Keratinocyte (primary cell): ENCODE measurements around the gene SLC19A1. TPM values are rescaled to one million over a fixed set of nuclear protein-coding genes. Genes with fewer than 3 reads are reported as not detected.

Source experiments
- DNase-seq: peaks from one replicate; pipeline ENCODE4 v3.0.0-alpha.2; 2011; ENCODE audit warnings: low read depth, missing footprints, low spot score
- FAIRE-seq: peaks from 2 replicates; lab custom pipeline; 2011; peaks lifted over from hg19 to GRCh38; lab: Jason Lieb, UNC
- H2AFZ ChIP-seq: 2 replicates; pipeline ENCODE4 v1.6.0; 2012; ENCODE audit warnings: low read length, control low read depth, inconsistent platforms; ENCODE audit not compliant: control insufficient read depth
- H3K27ac ChIP-seq: 2 replicates; pipeline ENCODE4 v1.5.1; 2011; ENCODE audit warnings: low read length; ENCODE audit not compliant: control insufficient read depth, insufficient read depth
- H3K27me3 ChIP-seq: 3 replicates; pipeline ENCODE4 v1.6.0; 2011; ENCODE audit warnings: low read length; ENCODE audit not compliant: control insufficient read depth, insufficient read depth; ENCODE audit errors: extremely low read depth
- H3K36me3 ChIP-seq, 2 experiments: 2 replicates in 1 of 2; 3 replicates in 1 of 2; pipeline ENCODE4 v1.5.1; 2011; ENCODE audit warnings: low read length in 2 of 2, mild to moderate bottlenecking in 1 of 2; ENCODE audit not compliant: control insufficient read depth in 2 of 2, insufficient read depth in 2 of 2; ENCODE audit errors: extremely low read depth in 1 of 2
- H3K4me1 ChIP-seq: 3 replicates; pipeline ENCODE4 v1.5.1; 2011; ENCODE audit warnings: low read length; ENCODE audit not compliant: control insufficient read depth, insufficient read depth; ENCODE audit errors: extremely low read depth
- H3K4me2 ChIP-seq: 3 replicates; pipeline ENCODE4 v1.6.0; 2011; ENCODE audit warnings: low read depth, low read length; ENCODE audit not compliant: control insufficient read depth, insufficient read depth; ENCODE audit errors: extremely low read depth
- H3K4me3 ChIP-seq, 3 experiments: fragments of 200-600 bp in 1 of 3; sonication (generic) in 1 of 3; 2 replicates in 2 of 3; 3 replicates in 1 of 3; pipeline ENCODE4 v1.5.1; 2011 to 2016; ENCODE audit warnings: low read length in 3 of 3, mild to moderate bottlenecking in 3 of 3, control low read depth in 2 of 3, inconsistent platforms in 1 of 3, low read depth in 1 of 3, mixed read lengths in 1 of 3, mixed run types in 1 of 3, moderate library complexity in 1 of 3; ENCODE audit not compliant: control insufficient read depth in 2 of 3, insufficient read depth in 2 of 3; ENCODE audit errors: extremely low read depth in 1 of 3
- H3K79me2 ChIP-seq: 2 replicates; pipeline ENCODE4 v1.6.0; 2012; ENCODE audit warnings: low read length; ENCODE audit not compliant: control insufficient read depth, insufficient read depth
- H3K9ac ChIP-seq: 3 replicates; pipeline ENCODE4 v1.6.0; 2011; ENCODE audit warnings: low read length; ENCODE audit not compliant: control insufficient read depth, insufficient read depth; ENCODE audit errors: extremely low read depth
- H3K9me1 ChIP-seq: 3 replicates; pipeline ENCODE4 v1.6.0; 2011; ENCODE audit warnings: low read length; ENCODE audit not compliant: control insufficient read depth, insufficient read depth; ENCODE audit errors: extremely low read depth
- H3K9me3 ChIP-seq: 2 replicates; pipeline ENCODE4 v1.5.1; 2012; ENCODE audit warnings: low read depth, low read length; ENCODE audit not compliant: control insufficient read depth
- H4K20me1 ChIP-seq: 3 replicates; pipeline ENCODE4 v1.6.0; 2011; ENCODE audit warnings: low read length; ENCODE audit not compliant: control insufficient read depth, insufficient read depth; ENCODE audit errors: extremely low read depth
- EZH2 ChIP-seq: IDR thresholded peaks from one replicate; pipeline ENCODE4 v1.6.1; 2012; ENCODE audit warnings: inconsistent platforms, mild to moderate bottlenecking, low read length, moderate library complexity
- dilution Hi-C: fragments of 300-500 bp; cut with MboI; formaldehyde crosslinking; loops from one replicate; pipeline ENCODE4 v1.7.0; 2020; ENCODE audit warnings: low sequenced_read_pairs; ENCODE audit not compliant: extremely low pct_ligation_motif_present
- polyA plus RNA-seq, 5 experiments: library from polyadenylated mRNA; depleted of rRNA in 3 of 5; stranded (reverse) in 3 of 5; stranded (forward) in 1 of 5; unstranded in 1 of 5; fragments of >200 nt; gene quantifications; 1 replicate in 1 of 5; 2 replicates in 3 of 5; 3 replicates in 1 of 5; pipeline versions ENCODE4 v1.2.1 to v1.2.3, GENCODE V29; 2011 to 2012; ENCODE audit warnings: missing spikeins in 2 of 5, low read depth in 1 of 5, low replicate concordance in 1 of 5
- TF ChIP-seq, protein P1 (sequence below), 3 experiments: IDR thresholded peaks in 1 of 3; conservative IDR thresholded peaks in 1 of 3; optimal IDR thresholded peaks in 1 of 3; 2 replicates in 2 of 3; 3 replicates in 1 of 3; pipeline versions ENCODE3 to v1.5.1; 2011; ENCODE audit warnings: low read length in 3 of 3, mild to moderate bottlenecking in 3 of 3, moderate library complexity in 2 of 3, control low read depth in 1 of 3, inconsistent platforms in 1 of 3; ENCODE audit not compliant: insufficient read depth in 2 of 3; ENCODE audit errors: extremely low read depth in 1 of 3

Gene SLC19A1
- polyA plus RNA-seq, 1 donor (not counting 4 experiments of a cell fraction or from before 2014, with no cell fraction given): 3.8 TPM

DNA sequence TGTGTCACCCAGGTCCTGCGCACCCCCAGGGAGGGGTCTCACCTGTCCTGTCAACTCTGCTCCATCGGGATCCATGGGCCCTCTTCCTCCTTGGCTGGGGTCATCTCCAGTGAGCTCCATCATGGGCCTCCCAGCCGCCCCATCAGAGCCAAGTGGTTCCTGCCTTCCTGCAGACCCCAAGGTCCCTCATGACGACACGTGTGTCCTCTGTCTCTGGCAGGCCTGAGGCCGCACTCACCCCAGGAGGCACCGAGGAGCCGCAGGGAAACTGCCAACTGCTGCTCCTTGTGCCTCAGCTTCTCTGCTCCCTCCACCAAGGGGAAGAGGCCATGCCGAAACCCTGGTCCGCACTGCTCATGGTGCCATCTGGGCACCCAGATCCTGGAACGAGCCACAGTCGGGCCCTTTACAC lies 90.5 kb downstream of the SLC19A1 start:
- H3K4me1 ChIP-seq: peaks cover 50% of the 10 kb centered on the region
- H3K9me1 ChIP-seq: no peaks in the 10 kb centered on the region
- no peak overlapping the region for H3K4me2 ChIP-seq
- no peak overlapping the region for H3K4me3 ChIP-seq
- H3K9ac ChIP-seq: no peak overlapping the region
- DNase-seq (no peak), FAIRE-seq (no peak)
- dilution Hi-C loops: no loop called here
- peaks cover 18% of the 10 kb centered on the region for H3K79me2 ChIP-seq
- H3K9me3 ChIP-seq: peaks cover 1% of the 10 kb centered on the region
- H4K20me1 ChIP-seq: peaks cover 13% of the 10 kb centered on the region
- H3K27ac ChIP-seq: no peak overlapping the region
- TF ChIP-seq, protein P1, sequence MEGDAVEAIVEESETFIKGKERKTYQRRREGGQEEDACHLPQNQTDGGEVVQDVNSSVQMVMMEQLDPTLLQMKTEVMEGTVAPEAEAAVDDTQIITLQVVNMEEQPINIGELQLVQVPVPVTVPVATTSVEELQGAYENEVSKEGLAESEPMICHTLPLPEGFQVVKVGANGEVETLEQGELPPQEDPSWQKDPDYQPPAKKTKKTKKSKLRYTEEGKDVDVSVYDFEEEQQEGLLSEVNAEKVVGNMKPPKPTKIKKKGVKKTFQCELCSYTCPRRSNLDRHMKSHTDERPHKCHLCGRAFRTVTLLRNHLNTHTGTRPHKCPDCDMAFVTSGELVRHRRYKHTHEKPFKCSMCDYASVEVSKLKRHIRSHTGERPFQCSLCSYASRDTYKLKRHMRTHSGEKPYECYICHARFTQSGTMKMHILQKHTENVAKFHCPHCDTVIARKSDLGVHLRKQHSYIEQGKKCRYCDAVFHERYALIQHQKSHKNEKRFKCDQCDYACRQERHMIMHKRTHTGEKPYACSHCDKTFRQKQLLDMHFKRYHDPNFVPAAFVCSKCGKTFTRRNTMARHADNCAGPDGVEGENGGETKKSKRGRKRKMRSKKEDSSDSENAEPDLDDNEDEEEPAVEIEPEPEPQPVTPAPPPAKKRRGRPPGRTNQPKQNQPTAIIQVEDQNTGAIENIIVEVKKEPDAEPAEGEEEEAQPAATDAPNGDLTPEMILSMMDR (optimal IDR thresholded peaks at IDR 0.05 in 1 of 3, IDR thresholded peaks at IDR 0.05 in 1 of 3, conservative IDR thresholded peaks at IDR 0.05 in 1 of 3; ENCODE audit: extremely low read depth in 1 of 3, insufficient read depth in 2 of 3, low read length in 3 of 3): no peak
- TF ChIP-seq EZH2: no peak
- no peaks in the 10 kb centered on the region for H3K27me3 ChIP-seq
- H2AFZ ChIP-seq: no peak overlapping the region
- peaks cover 0 to 3% of the 10 kb centered on the region in 2 experiments for H3K36me3 ChIP-seq

DNA sequence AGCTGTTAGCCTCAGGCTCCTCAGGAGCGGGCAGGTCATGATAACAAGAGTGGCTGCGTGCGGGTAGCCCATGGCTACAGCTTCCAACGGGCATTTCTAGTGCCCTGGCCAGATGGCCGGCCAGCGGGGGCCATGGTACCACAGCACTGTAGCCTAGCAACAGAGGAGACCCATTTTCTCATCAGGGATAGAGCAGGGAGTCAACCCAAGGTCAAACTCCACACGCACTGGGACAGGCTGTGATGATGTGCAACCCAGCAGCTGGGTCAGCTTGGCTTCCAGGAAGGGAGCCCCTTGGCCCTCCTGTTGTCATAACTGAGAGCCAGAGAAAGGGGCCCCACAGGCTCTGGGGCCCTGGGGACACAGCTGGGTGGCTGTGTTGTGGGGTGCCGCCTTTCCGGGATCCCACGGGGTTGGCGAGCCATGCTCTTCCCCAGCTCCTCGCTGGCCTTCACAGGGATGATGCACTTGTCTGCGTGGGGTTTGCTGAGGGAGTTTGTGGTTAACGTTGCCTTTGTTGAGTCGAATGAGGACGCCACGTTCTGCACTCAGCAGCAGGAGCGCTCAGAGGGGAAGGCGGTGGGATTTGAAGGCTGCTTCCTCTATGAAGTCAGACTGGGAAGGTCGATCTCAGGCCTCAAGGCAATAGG lies 91.0 kb downstream of the SLC19A1 start:
- peaks cover 18% of the 10 kb centered on the region for H3K79me2 ChIP-seq
- TF ChIP-seq EZH2: no peak
- TF ChIP-seq, protein P1 (optimal IDR thresholded peaks at IDR 0.05 in 1 of 3, IDR thresholded peaks at IDR 0.05 in 1 of 3, conservative IDR thresholded peaks at IDR 0.05 in 1 of 3; ENCODE audit: extremely low read depth in 1 of 3, insufficient read depth in 2 of 3, low read length in 3 of 3): no peak
- H2AFZ ChIP-seq: no peak overlapping the region
- H3K4me3 ChIP-seq: no peak overlapping the region
- H4K20me1 ChIP-seq: peaks cover 13% of the 10 kb centered on the region
- peaks cover 50% of the 10 kb centered on the region for H3K4me1 ChIP-seq
- no peak overlapping the region for H3K27ac ChIP-seq
- dilution Hi-C loops: no loop called here
- peaks cover 2% of the 10 kb centered on the region for H3K9me3 ChIP-seq
- peaks cover 0 to 3% of the 10 kb centered on the region in 2 experiments for H3K36me3 ChIP-seq
- FAIRE-seq (no peak), DNase-seq (no peak)
- no peaks in the 10 kb centered on the region for H3K27me3 ChIP-seq
- no peaks in the 10 kb centered on the region for H3K9me1 ChIP-seq
- H3K4me2 ChIP-seq: no peak overlapping the region
- H3K9ac ChIP-seq: no peak overlapping the region
